Muscle layer of duodenum (tissue), 2 donors: Measurements from ENCODE around the gene MAP4K1.
"Not testable (repeated sequence)": the region's sequence is repeated elsewhere in the genome, so short reads cannot be mapped to it uniquely, and the experiment has no call there.

Experiments used
- H3K27ac ChIP-seq: one replicate; pipeline ENCODE4 v1.7.0; 2013; ENCODE audit warnings: mild to moderate bottlenecking, low read length
- H3K27me3 ChIP-seq: one replicate; pipeline ENCODE4 v1.7.0; 2013; ENCODE audit warnings: low read depth, mild to moderate bottlenecking, control low read depth, low read length
- H3K36me3 ChIP-seq, 2 donors: one replicate each; pipeline ENCODE4 v1.7.0; 2013; ENCODE audit warnings: low read length in 2 of 2, control low read depth in 1 of 2, mild to moderate bottlenecking in 1 of 2; ENCODE audit not compliant: insufficient read depth in 2 of 2, control insufficient read depth in 1 of 2
- H3K4me1 ChIP-seq, 2 donors: one replicate each; pipeline ENCODE4 v1.7.0; 2013; ENCODE audit warnings: low read length in 2 of 2, mild to moderate bottlenecking in 2 of 2, control low read depth in 1 of 2, moderate library complexity in 1 of 2; ENCODE audit not compliant: insufficient read depth in 2 of 2, control insufficient read depth in 1 of 2
- H3K4me3 ChIP-seq, 2 donors: one replicate each; pipeline ENCODE4 v1.7.0; 2013; ENCODE audit warnings: low read length in 2 of 2, low read depth in 1 of 2, mild to moderate bottlenecking in 1 of 2
- H3K9me3 ChIP-seq, 2 donors: one replicate each; pipeline ENCODE4 v1.7.0; 2013; ENCODE audit warnings: low read length in 2 of 2, control low read depth in 1 of 2, mild to moderate bottlenecking in 1 of 2; ENCODE audit not compliant: control insufficient read depth in 1 of 2
- donor health status: healthy.

The MAP4K1 gene

DNA sequence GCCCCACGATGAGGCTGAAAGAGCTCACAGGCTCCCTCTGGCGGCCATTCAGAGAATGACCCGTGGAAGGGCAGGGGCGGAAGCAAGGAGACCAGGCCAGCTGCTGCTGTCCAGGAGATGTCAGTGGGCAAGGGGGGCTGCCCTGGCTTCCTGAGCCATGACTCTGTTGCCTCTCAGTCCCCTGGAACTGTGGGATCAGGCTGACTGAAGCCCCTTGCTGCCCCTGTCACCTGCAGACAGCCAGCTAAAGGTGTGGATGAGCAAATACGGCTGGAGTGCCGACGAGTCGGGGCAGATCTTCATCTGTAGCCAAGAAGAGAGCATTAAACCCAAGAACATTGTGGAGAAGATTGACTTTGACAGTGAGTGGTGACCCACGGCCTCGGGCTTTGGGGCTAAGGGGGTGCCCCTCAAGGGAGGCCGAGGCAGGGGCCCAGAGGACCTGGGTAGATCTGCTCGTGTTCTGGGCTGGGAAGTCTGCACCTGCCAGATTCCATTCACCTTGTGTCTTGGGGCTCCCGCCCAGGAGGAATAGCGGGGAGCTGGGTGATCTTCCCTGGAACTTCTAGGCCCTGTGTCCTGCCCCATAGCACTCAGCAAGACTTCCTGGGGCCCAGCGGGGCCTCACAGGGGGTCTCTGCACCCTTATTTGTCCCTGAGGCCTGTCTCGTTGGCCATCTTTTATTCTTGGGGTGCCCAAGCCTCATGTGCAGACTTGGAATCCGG lies 17.2 kb upstream of the MAP4K1 start:
- H3K4me3 ChIP-seq, result no peak overlapping the region

DNA sequence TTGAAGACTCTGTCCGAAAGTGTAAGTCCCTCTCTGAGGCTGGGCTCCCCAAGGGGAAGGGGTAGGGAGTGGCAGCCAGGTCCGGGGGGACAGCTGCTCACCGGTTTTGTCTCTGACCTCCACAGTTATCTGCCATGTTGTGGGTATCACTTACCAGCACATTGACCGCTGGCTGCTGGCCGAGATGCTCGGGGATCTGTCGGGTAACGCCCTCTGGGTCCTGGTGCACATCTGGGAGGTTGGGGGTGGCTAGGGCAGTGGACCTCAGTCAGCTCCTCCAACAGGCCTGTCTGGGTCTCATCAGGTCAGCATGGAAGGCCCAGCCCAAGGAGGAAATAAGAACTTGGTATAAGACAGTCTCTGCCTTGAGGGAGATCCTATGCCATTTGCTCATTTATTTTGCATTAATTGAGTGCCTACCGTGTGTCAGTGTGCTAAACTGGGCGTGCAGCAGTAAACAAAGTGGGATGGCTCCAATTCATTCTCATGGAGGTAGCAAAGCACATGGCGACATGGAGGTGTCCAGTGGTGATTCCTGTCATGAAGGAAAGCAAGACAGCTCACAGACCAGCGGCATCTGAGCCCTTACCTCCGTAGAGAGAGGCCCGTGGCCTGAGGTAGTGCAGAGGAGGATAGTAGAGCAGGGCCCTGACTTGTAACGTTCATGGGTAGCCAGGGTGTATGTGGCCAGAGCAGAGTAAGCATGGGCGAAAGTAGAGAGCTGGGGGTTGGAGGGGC lies 14.9 kb upstream of the MAP4K1 start:
- H3K27me3 ChIP-seq, result no peaks in the 10 kb centered on the region
- peaks cover 26 to 70% of the 10 kb centered on the region in 2 donors for H3K36me3 ChIP-seq
- no peak overlapping the region for H3K27ac ChIP-seq
- H3K4me1 ChIP-seq, result peaks cover 0 to 12% of the 10 kb centered on the region in 2 donors
- H3K9me3 ChIP-seq, result no peaks in the 10 kb centered on the region
- no peak overlapping the region for H3K4me3 ChIP-seq

More for the DNA sequence above, 17.2 kb upstream of the MAP4K1 start:
- peaks cover 20 to 49% of the 10 kb centered on the region in 2 donors for H3K36me3 ChIP-seq
- H3K4me1 ChIP-seq, result peaks cover 0 to 12% of the 10 kb centered on the region in 2 donors
- H3K9me3 ChIP-seq, result no peaks in the 10 kb centered on the region
- no peak overlapping the region for H3K27ac ChIP-seq
- H3K27me3 ChIP-seq, result no peaks in the 10 kb centered on the region

DNA sequence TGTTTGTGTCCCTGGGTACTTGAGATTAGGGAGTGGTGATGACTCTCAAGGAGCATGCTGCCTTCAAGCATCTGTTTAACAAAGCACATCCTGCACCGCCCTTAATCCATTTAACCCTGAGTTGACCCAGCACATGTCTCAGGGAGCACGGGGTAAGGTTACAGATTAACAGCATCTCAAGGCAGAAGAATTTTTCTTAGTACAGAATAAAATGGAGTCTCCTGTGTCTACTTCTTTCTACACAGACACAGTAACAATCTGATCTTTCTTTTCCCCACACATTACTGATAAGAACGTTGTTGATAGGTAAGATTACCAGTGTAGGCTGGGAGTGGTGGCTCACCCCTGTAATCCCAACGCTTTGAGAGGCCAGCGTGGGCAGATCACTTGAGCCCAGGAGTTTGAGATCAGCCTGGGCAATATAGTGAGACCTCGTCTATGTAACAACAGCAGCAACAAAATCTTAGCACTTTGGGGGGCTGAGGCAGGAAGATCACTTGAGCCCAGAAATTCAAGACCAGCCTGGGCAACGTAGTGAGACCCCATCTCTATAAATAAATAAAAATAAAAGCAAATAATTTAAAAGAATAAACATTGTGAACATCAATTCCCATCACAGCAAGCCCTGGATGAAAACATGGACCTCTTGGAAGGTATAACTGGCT lies 14.2 kb upstream of the MAP4K1 start:
- peaks cover 0 to 12% of the 10 kb centered on the region in 2 donors for H3K4me1 ChIP-seq
- not testable (repeated sequence) for H3K9me3 ChIP-seq, H3K27ac ChIP-seq, H3K4me3 ChIP-seq, H3K27me3 ChIP-seq
- peaks cover 26 to 76% of the 10 kb centered on the region in 2 donors for H3K36me3 ChIP-seq

DNA sequence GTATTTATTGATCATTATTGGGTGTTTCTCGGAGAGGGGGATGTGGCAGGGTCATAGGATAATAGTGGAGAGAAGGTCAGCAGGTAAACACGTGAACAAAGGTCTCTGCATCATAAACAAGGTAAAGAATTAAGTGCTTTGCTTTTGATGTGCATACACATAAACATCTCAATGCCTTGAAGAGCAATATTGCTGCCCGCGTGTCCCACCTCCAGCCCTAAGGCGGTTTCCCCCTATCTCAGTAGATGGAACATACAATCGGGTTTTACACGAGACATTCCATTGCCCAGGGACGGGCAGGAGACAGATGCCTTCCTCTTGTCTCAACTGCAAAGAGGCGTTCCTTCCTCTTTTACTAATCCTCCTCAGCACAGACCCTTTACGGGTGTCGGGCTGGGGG lies 13.5 kb upstream of the MAP4K1 start:
- H3K9me3 ChIP-seq, H3K4me3 ChIP-seq, H3K27me3 ChIP-seq, H3K27ac ChIP-seq, H3K4me1 ChIP-seq: not testable (repeated sequence)
- peaks cover 29 to 76% of the 10 kb centered on the region in 2 donors for H3K36me3 ChIP-seq

DNA sequence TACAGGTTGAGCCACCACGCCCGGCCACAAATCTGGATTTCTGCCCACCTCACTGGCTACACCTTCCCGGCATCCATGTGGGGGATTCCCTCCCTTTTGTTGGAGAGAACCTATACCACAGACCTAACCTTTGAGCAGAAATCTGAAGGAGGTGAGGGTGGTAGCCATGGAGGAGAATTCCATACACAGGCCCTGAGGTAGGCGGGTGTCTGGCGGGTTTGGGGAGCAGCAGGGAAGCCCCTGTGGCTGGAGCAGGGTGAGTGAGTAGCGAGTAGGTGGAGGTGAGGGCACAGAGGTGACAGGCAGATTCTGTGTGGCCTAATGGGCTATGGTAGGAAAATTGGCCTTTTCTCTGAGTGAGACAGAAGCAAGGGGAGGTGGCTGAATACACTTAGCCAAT lies 11.8 kb upstream of the MAP4K1 start:
- peaks cover 31 to 77% of the 10 kb centered on the region in 2 donors for H3K36me3 ChIP-seq
- H3K27ac ChIP-seq, result no peak overlapping the region
- H3K4me3 ChIP-seq, result no peak overlapping the region
- no peaks in the 10 kb centered on the region for H3K9me3 ChIP-seq
- H3K4me1 ChIP-seq, result no peaks in the 10 kb centered on the region
- H3K27me3 ChIP-seq, result no peaks in the 10 kb centered on the region

DNA sequence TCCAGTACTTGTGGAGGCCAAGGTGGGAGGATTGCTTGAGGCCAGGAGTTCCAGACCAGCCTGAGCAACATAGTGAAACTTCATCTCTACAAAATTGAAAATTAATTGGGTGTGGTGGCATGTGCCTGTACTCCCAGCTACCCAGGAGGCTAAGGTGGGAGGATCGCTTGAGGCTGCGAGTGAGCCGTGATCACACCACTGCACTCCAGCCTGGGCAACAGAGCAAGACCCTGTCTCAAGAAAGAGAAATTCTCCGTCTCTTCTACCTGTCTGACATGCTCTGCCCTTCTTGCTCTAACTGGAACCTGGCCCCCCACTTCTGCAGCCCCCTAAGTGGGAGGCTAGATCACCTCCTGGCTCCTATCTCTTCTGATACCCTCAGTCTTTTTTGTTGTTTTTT lies 8.6 kb upstream of the MAP4K1 start:
- H3K27me3 ChIP-seq, result no peaks in the 10 kb centered on the region
- no peak overlapping the region for H3K4me3 ChIP-seq
- no peaks in the 10 kb centered on the region for H3K9me3 ChIP-seq
- peaks cover 39 to 76% of the 10 kb centered on the region in 2 donors for H3K36me3 ChIP-seq
- no peak overlapping the region for H3K27ac ChIP-seq
- peaks cover 0 to under 1% of the 10 kb centered on the region in 2 donors for H3K4me1 ChIP-seq

DNA sequence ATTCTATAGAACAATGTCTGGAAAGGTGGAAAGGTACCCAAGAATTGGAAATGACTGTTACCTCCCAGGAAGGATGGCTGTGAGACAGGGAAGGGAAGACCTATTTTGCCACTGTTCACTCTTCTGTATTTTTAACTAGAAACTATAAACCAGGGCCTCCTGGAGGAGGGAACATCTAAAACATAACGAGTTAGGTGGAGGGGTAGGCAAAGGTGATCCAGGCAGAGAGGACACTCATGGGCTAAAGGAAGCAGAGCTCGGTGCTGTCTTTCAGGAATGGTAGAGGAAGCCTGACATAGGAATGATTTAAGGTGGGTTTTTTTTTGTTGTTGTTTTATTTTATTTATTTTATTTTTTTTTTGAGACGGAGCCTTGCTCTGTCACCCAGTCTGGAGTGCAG lies 7.1 kb upstream of the MAP4K1 start:
- Histone ChIP-seq H3K27ac (no peak overlapping the region), H3K4me1 (peaks cover 5 to 11% of the 10 kb centered on the region in 2 donors), H3K9me3 (no peaks in the 10 kb centered on the region), H3K36me3 (peaks cover 39 to 77% of the 10 kb centered on the region in 2 donors), H3K4me3 (no peak overlapping the region), H3K27me3 (no peaks in the 10 kb centered on the region)

DNA sequence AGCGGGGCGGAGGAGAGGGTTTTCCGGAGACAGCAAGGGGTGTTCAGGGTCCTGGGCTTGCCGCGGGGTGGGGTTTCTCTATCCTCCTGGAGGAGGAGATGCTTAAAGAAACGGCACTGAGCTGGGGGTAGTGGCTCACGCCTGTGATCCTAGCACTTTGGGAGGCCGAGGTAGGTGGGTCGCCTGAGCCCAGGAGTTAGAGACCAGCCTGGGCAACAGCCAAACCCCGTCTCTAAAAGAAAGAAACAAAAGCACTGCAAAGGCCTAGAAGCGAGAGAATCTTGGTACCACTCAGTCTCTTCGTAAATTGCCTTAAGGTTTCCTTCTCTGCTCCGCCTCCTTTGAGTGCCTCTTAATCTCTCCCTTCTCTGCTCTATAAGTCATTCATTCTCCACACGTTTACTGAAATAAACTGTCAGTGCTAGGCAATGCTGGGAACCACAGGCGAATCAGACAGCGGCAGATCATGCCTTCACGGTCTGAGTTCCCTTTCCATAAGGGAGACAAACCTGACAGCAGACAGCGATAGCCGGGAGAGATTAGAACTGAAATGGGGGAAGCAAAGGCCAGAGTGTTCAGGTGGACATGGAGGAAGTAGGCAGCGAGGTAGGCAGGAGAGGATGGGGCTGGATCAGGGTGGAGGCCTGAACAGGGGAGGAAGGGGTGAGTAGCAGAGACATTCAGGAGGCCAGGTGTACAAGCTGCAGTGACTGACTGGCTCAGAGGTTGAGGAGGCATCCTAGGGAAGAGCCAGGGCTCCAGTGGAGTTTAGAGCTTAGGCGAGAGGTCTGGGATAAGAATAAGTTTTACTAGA lies 1.8 kb upstream of the MAP4K1 start:
- no peaks in the 10 kb centered on the region for H3K27me3 ChIP-seq
- H3K36me3 ChIP-seq, result peaks cover 15 to 28% of the 10 kb centered on the region in 2 donors
- no peaks in the 10 kb centered on the region for H3K9me3 ChIP-seq
- peaks cover 8 to 27% of the 10 kb centered on the region in 2 donors for H3K4me1 ChIP-seq
- peak overlapping the region; percentile 93 for H3K27ac ChIP-seq
- H3K4me3 ChIP-seq, result peak overlapping the region; percentile 92 to 96

DNA sequence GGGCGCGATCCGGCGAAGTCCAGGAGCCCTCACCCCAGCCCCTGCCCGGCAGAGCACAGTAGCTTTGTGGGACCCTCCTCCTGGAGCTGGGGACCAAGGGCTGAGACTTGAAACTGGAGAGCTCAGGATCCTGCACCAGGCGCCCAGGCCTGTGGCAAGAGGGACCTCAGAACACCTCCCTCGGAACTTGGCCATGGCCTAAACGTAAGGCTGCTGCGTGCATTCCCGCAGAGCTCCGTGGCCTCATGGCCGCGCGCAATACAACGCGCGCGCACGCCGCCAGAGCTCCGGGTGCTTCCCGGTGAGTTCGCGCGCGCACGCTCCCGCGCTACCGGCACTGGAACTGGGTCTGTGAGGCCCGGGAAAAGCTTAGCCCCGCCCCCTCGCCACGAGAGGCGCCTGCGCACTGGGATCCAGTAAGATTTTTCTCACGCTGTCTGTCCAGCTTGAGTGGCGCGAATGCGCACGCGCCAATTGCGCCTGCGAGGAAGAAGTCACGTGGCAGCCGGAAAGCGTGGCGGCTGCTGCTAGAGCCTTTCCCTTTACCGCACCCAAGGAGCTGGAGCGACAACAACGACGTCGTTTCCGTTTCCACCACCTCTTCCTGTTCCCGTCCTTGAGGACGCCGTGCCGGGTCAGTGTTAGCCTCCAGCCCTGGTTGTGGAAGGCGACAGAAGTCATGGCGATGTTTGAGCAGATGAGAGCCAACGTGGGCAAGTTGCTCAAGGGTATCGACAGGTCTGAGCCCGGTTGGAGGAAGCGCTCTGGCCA lies 1.0 kb upstream of the MAP4K1 start, which contains the start of gene EIF3K:
TSS of gene EIF3K (plus strand) at position 599 of the 771 bp plus-strand sequence. CDS start at position 680, 81 bp downstream.
- H3K27me3 ChIP-seq, result no peaks in the 10 kb centered on the region
- H3K4me3 ChIP-seq, result peak within 1 kb of the TSS; percentile 92 to 96
- no peaks in the 10 kb centered on the region for H3K9me3 ChIP-seq
- peak within 1 kb of the TSS; percentile 93 for H3K27ac ChIP-seq
- peaks cover 8 to 27% of the 10 kb centered on the region in 2 donors for H3K4me1 ChIP-seq
- peaks cover 9 to 20% of the 10 kb centered on the region in 2 donors for H3K36me3 ChIP-seq

DNA sequence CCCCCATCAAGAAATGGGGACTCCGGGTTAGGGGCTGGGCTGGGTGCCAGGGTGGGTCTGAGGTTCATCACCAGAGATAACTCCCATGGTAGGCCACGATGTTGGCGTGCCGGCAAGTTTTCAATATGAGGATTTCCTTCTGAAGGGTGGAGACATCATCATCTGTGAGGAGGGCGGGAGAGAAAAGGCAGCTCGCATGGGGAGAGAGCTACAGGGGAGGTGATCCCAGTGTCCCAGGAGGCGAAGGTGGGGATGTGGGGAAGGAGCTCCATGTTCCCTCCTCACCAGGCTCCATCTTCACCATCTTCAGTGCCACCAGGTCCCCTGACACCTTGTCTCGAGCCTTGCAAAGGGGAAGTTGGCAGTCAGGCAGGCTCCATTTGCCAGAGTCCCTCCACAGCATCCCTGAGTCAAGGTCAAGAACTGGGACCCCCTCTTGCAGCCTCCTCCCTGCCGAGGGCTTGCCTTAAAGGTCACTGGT lies 430 bp downstream of the MAP4K1 start:
- H3K4me1 ChIP-seq, result peaks cover 8 to 27% of the 10 kb centered on the region in 2 donors
- H3K4me3 ChIP-seq, result peak overlapping the region; percentile 44 to 96
- H3K9me3 ChIP-seq, result no peaks in the 10 kb centered on the region
- H3K27me3 ChIP-seq, result no peaks in the 10 kb centered on the region
- no peak overlapping the region for H3K27ac ChIP-seq
- H3K36me3 ChIP-seq, result peaks cover 6 to 17% of the 10 kb centered on the region in 2 donors
